GM18907 (cell line): ENCODE measurements around the gene UCN.
"Not testable (repeated sequence)": the region's sequence is repeated elsewhere in the genome, so short reads cannot be mapped to it uniquely, and the experiment has no call there.

Source experiments
- ATAC-seq: cut with Tn5 transposase; IDR thresholded peaks from one replicate; pipeline ENCODE4 v1.9.1; 2021; ENCODE audit warnings: mild to moderate bottlenecking, moderate library complexity; ENCODE audit not compliant: unreplicated experiment

The UCN gene

DNA sequence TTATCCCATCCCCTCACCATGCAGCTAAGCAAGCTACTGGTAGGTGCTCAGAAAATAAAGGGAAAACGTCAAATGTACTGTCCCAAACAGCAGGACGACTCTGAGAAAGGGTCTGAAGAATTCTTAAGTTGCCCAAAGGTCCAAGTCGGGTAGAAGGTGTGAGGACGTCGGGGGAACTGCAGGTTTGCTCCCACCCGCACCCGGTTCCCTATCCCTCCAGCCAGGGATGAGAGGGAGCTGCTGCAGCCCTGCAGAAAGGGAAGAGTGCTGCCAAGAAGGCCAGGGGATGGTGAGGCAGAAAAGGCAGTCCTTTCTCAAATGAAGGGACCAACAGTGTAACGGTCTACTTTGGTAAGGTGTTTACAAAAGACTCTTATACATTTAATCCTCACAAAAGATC is 6.9 kb upstream of the UCN start:
- ATAC-seq = no peak

DNA sequence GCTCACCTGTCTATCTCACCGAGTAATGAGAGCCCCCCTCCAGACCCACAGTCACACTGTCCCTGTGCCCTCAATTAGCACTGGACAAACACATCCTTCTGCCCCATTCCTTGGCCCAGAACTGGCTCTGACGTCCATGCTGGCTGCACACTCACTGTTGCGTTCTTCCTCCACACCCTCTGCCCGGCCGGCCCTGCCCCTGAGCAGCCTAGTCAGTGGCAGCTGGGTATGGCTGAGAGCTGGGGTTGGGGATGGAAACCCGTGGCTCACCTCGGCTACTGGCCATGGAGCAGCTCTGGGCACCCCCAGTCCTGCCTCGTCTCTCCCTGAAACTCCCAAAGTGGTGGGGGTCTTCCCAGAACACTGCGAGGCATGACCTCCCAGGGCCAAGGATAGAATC is 6.5 kb upstream of the UCN start:
- ATAC-seq = no peak

DNA sequence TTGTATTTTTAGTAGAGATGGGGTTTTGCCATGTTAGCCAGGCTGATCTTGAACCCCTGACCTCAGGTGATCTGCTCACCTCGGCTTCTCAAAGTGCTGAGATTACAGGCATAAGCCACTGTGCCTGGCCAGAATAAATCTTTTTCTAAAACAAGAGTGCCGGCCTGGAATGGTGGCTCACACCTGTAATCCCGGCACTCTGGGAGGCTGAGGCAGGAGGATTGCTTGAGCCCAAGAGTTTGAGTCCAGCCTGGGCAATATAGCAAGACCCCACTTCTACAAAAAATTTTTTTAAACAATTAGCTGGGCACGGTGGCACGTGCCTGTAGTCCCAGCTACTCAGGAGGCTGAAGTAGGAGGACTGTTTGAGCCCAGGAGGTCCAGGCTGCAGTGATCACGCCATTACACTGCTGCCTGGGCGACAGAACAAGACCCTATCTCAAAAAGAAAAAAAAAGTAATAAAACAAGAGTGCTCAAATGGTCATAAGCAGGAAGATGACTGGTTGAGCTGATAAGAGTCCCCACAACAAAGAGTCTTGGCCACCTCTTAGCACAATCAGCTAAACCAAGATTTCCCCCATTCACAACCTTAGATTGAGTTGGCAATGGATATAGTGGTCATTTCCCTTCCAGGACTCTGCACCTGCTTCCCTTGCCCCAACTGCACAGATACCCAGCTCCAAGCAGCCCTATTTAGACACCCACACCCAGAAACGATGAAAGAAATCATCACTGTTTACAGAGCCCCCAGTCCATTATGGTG is 5.8 kb upstream of the UCN start:
- no peak for ATAC-seq

DNA sequence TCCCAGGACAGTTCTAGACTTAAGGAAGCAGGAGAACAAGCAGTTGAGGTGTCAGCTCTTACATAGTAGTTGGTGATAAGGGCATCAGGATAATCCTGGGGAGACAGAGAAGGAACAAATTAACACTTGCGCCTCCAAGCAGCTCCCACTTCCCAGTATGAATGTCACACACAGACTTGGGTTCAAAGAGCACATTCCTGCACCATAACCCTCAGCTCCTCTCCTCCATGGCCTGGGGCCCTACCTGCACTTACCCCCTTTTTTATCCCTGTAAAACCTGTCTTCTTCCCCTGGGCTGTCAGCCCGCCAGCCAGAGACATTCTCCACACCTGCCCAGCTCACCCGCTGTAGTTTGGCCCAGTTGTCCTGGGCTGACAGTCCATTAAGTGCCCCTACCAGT is 3.9 kb upstream of the UCN start:
- ATAC-seq = no peak

DNA sequence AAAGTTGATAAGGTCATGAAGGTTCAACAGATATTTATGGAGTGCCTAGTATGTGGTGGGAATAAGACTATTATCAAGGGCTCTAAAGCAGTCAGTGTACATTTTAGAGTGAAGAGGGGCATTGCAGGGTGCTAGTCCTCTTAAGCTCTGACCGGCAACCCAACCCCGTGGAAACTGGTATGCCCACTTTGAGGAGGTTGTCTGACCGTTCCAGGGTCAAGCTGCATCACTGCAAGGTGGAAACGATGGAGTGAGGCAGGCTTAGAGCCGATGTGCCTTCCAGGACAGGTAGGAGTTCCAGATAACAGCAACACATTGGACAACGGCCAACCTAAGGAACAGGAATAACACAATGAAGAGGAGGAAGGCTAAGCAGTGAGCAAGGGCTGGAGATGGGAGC is 1.4 kb upstream of the UCN start:
- no peak for ATAC-seq

DNA sequence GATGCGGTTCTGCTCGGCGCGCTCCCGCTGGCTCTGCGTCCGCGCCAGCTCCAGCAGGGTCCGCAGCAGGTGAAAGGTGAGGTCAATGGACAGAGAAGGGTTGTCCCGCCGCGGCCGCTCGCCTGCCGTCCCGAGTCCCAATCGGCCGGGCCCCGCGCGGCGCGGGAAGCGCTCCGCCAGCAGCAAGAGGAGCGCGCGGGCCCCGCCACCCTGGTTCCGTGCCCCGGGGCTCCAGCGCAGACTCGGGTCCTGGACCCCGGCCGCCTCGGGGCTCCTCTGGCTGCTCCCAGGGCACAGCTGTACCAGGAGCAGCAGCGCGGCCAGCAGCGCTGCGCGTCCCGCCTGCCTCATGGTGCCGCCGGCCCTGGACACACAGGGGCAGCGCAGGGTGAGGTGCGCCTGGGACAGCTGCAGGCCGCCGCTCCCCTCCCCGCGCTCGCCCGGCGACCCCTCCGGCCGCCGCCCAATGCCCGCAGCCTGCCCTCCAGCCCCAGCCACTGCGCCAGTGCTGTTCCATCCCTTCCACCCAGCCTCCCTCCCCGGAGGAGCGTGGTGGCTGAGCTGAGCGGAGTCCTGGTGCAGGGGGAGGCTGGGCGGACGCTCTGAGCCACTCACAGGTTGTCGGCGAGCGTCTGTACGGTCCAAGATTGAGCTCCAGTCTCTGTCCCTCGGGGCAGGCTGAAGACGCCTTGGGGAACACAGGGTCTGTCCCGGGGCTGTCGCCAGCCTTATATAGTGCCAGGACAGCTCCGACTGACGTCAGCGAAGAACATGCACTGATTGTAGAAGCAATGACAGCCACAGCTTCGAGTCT is 493 bp downstream of the UCN start:
- no peak for ATAC-seq

DNA sequence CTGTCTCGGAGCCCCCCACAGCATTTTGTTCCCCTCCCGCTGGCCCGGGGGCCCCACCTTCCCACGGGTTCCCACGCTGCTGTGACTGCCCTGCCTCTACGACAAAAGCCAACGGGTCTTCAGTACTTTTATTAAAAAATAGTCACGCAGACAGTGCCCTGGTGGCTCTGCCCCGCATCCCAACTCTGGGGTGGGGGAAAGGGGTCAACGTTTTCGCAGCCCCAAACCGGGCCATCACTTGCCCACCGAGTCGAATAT is 1.0 kb downstream of the UCN start:
- no peak for ATAC-seq

DNA sequence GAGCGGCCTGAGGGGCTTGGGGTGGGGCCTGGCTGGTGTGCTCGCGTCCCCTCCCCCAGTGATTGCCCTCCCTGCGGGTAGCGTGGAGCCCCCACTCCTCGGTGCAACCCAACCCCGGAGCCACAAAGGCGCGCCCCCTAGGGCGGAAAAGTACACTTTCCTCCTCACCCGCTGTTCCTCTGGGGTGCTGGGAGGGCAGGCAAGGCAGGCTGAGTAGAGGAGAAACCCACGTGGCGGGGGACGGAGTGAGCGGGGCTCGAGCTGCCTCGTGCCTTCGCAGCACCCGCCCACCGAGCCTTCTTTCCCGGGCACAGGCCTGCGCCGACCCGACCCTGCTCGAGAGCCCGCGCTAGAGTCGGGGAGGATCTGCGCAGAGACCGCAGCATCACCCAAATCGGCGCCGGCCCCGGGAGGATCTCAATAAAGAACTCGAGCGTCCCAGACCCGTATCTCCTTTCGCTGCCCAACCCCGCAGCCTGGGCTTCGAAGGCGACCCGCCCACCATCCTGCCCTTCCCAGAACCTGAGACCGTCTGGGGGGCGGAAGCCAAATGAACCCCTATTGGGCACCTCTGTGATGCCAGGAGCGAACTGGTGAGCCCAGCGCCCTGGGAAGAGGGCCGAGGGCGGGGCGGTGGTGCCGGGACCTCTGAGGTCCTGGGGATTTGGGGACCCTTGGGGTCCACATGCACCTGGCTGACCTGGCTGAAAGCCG is 1.5 kb downstream of the UCN start:
- ATAC-seq = no peak

DNA sequence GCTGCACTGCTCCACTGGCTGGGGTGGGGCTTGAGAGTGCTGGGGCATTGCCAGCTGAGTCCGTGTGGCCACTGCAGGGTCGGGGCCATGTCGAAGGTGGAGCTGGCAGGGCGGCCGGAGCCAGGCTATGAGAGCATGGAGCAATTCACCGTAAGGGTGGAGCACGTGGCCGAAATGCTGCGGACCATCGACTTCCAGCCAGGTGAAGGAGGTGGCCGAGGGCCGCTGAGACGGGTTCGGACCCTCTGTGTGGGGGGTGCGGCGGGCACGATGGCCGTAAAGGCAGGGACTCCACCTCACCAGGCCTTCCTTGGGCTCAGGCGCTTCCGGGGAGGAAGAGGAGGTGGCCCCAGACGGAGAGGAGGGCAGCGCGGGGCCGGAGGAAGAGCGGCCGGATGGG is 2.1 kb downstream of the UCN start:
- ATAC-seq = no peak

DNA sequence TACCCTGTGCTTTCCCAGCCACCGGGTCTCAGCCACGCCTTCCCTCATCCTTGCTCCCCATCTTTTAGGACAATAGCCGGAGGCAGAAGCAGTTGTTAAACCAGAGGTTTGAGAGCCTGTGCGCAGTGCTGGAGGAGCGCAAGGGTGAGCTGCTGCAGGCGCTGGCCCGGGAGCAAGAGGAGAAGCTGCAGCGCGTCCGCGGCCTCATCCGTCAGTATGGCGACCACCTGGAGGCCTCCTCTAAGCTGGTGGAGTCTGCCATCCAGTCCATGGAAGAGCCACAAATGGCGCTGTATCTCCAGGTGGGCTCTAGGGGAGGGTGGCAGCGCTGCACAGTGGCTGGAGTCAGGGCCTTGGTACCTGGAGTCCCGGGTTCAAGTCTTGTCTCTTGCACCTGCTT is 2.7 kb downstream of the UCN start:
- no peak for ATAC-seq

DNA sequence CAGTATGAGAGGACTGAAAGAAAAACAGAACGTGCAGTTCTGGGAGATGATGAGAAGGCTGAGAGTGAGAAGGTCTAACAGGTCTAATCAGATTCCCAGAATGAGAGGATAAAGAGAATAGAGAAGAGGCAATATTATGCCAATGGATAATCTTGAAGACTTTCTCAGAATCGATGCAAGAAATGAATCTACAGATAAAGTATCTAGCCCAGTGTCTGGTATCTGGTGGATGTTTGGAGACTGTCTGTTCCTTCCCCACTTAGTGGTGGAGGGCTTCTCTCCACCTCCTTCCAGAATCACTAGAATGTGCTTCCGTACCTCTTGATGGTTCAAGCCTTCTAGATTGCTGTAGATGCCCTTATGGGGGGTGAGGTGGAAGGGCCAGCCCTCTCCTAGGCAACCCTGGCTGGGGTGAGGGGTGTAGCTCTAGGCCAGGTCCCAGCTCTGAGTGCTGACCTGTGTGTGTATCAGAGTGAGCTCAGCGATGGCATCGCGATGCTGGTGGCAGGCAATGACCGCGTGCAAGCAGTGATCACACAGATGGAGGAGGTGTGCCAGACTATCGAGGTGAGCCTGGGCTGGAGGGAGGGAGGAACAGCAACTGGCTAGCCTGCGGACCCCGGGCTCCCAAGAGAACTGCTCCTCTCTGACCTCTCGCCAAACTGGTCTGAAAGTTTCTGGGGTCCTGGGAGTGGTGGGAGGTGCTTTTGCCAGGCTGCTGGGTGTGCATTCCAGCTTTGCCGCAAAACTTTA is 3.6 kb downstream of the UCN start:
- ATAC-seq = no peak

DNA sequence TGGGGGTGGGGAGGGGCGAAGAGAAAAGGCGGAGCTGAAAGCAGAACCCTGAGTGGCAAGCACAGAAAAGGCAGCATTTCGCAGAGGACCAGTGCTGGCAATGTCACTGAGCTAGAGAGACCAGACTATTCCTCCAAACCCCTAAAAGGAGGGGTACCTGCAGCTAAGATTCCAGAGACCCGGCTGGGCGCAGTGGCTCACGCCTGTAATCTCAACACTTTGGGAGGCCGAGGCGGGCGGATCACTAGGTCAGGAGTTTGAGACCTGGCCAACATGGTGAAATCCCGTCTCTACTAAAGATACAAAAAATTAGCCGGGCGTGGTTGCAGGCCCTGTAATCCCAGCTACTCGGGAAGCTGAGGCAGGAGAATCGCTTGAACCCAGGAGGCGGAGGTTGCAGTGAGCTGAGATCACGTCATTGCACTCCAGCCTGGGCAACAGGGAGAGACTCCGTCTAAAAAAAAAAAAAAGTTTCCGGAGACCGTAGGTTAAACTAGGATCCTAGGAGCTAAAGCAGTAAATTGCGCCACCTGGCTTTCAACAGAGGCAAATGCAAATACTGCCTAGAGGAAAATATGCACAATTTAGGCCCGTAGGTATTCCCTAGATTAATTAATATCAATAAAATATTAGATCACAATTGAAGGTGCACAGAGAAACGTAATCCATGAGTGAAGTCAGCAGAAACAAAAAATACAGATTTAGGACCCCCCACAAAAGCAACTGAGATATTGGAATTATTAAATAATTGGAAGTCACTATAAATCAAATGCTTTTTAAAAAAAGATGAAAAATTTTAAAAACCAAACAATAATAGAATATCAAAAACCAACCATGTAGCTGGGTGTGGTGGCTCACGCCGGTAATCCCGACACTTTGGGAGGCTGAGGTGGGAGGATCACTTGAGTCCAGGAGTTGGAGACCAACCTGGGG is 4.9 kb downstream of the UCN start:
- ATAC-seq = no peak

DNA sequence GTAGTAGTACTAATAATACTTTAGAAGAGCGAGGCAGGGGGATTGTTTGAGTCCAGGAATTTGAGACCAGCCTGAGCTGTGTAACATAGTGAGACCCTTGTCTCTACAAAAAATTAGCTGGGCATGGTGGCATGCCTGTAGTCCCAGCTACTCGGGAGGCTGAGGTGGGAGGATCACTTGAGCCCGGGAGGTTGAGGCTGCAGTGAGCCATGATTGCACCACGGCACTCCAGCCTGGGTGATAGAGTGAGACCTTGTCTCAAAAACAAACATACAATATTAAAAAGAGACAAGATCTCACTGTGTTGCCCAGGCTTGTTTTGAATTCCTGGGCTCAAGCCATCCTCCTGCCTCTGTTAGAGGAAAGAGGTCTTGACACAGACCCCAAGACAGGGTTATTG is 7.6 kb downstream of the UCN start:
- ATAC-seq = not testable (repeated sequence)

DNA sequence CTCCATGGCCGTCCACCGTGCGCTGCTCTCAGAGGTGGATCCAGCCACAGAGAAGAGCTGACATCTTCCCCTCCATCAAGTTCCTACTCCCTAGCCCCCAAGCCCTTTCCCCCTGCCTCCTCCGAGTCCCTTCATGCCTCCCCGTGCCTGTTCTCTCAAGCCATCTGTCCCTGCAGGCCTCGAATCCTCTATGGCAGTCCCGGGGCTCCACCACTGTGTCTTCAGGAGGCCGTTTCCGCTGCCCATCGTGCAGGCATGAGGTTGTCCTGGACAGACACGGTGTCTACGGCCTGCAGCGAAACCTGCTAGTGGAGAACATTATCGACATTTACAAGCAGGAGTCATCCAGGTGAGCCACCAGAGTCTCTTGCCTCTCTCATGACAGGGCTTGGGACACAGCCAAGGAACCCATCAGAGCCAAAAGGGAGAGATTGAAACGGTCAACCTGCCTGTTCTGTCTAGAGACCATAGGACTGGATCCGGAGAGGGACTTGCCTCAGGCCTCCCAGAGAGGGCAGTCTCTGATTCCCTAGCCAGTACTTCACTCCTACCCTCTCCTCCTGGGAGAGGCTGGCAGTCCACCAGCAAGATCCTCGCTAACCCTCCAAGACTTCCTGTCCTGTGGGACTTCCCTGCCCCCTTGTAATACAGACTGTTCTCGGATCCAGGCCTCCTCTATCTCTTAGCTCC is 9.7 kb downstream of the UCN start:
- no peak for ATAC-seq

DNA sequence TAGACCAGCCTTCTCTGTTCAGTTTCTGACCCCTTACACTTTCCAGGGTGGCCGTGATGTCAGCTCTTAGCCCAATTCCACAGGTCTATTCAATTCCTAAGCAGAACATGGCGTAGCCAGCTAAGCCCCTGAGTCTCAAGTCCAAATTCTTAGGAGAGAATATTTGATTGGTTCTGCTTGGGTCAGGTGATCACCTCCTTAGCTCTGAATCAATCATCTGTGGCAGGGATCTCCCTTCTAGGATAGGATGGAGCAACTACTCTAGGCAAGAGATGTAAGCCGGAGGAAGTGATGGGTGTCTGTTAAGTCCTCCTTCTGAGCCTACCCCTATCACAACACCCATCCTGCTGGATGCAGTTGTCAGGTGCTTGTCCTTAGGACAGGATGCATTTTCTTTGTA is 11.1 kb downstream of the UCN start:
- no peak for ATAC-seq

DNA sequence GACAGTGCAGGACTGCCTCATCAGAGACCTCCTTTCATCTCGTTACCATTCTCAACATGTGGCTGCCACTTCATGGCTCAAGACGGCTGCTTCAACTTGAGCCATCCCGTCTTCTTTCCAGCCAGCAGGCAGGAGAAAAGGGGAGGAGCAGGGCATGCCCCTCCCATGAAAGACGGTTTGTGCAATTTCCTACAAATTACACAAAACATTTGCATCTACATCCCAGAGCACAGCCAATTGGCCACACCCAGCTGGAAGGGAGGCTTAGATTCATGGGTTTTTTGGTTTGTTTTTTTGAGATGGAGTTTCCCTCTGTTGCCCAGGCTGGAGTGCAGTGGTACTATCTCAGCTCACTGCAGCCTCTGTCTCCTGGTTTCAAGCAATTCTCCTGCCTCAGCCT is 11.8 kb downstream of the UCN start:
- no peak for ATAC-seq

DNA sequence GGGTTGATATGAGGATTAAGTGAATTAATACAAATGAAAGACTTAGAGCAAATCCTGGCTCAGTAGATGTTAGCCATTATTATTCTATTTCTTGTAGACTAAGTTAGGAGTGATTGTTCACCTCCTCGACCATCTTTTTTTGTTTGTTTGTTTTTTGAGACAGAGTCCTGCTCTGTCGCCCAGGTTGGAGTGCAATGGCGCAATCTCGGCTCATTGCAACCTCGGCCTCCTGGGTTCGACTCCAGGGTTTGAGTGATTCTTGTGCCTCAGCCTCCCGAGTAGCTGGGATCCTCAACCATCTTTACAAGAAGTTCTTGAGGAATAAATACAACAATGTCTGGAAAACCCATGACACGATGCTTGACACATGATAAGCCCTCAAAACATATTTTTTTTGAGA is 13.3 kb downstream of the UCN start:
- ATAC-seq = no peak

DNA sequence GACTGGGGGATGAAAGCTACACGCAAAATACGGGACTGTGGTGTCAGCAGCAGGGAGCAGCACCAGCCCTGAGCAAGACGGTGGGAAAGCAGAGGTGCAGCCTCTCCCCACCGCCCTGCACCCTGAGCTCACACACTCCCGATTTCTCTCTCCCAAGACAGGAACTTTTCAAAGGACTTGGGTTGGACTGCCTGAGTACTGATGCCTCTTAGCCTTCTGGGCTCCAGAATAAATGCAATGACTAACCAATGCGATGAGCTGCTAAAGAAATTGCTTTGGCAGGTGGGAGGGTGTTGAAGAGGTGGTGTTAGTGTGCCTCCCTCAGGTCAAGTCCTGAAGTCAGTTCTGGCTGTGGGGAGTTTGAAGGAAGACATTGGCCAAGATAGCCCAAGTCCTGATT is 16.4 kb downstream of the UCN start:
- ATAC-seq = no peak

DNA sequence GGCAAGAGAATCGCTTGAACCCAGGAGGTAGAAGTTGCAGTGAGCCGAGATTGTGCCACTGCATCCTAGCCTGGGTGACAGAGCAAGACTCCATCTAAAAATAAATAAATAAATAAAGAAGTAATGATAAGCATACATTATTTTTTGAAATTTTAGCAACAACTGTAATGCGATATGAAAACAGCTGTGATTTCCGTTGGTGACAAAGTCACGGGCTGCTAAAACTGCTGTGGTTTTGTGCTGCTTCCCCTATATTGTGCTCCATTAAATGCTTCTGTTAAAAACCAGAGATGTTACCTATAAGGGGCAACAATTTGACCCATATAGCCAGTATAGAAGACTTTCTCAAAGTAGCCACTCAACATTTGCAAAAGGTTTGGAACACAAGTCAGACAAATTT is 17.7 kb downstream of the UCN start:
- no peak for ATAC-seq

DNA sequence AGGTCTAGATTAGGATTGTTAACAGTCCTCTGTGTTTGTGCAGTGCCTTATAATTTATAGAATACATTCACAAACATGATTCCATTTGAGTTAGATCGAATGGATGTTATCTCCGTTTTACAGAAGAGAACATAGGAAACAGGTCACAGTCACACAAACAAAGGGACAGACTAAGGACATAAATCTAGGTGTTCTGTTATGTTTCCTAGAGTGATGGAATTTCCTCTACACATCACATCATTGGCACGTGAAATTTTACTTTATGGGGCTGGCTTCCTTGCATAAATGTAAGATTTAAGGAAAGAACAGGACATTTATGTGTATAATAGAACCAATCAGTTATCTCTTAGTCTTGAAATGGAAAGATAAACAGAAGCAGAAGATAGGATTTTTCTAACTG is 19.6 kb downstream of the UCN start:
- no peak for ATAC-seq
